CD14-positive monocyte (primary cell): ENCODE measurements around the gene VOPP1. TPM values are rescaled to one million over a fixed set of nuclear protein-coding genes. Genes with fewer than 3 reads are reported as not detected.

Source experiments
- DNase-seq, 3 donors: peaks; one replicate each; pipeline ENCODE4 v3.0.0-alpha.2; 2011 to 2022
- H2AFZ ChIP-seq: 2 replicates; pipeline ENCODE4 v1.6.0; 2012; ENCODE audit warnings: mild to moderate bottlenecking, low read depth, low read length, inconsistent platforms; ENCODE audit not compliant: insufficient read depth, poor library complexity, severe bottlenecking
- H3K27ac ChIP-seq, 2 donors: 1 replicate in 1 of 2; 2 replicates in 1 of 2; pipeline ENCODE4 v1.5.1; 2012 to 2013; ENCODE audit warnings: low read length in 2 of 2, control low read depth in 1 of 2, inconsistent platforms in 1 of 2, low read depth in 1 of 2, mild to moderate bottlenecking in 1 of 2
- H3K27me3 ChIP-seq, 2 donors: one replicate each; pipeline versions ENCODE4 v1.6.0 to v1.6.1; 2011 to 2013; ENCODE audit warnings: low read length in 2 of 2; ENCODE audit not compliant: control insufficient read depth in 2 of 2, insufficient read depth in 2 of 2
- H3K36me3 ChIP-seq, 2 donors: replicated peaks in 1 of 2; 1 replicate in 1 of 2; 2 replicates in 1 of 2; pipeline versions ENCODE4 v1.5.1 to v1.6.1; 2012 to 2013; ENCODE audit warnings: low read length in 2 of 2, control low read depth in 1 of 2, inconsistent platforms in 1 of 2, mild to moderate bottlenecking in 1 of 2; ENCODE audit not compliant: insufficient read depth in 2 of 2, control insufficient read depth in 1 of 2
- H3K4me1 ChIP-seq, 2 donors: 1 replicate in 1 of 2; 2 replicates in 1 of 2; pipeline versions ENCODE4 v1.5.1 to v1.6.1; 2012 to 2013; ENCODE audit warnings: low read length in 2 of 2, control low read depth in 1 of 2, inconsistent platforms in 1 of 2, mild to moderate bottlenecking in 1 of 2, moderate library complexity in 1 of 2; ENCODE audit not compliant: insufficient read depth in 2 of 2, control insufficient read depth in 1 of 2
- H3K4me2 ChIP-seq: replicated peaks from 2 replicates; pipeline ENCODE3; 2012; ENCODE audit warnings: low read length, moderate library complexity, mild to moderate bottlenecking; ENCODE audit not compliant: poor library complexity, severe bottlenecking; ENCODE audit errors: extremely low read depth
- H3K4me3 ChIP-seq, 3 experiments: fragments of 200-600 bp in 1 of 3; sonication (generic) in 1 of 3; replicated peaks in 1 of 3; 1 replicate in 2 of 3; 2 replicates in 1 of 3; pipeline ENCODE4 v1.5.1; 2011 to 2013; ENCODE audit warnings: low read length in 3 of 3, mild to moderate bottlenecking in 3 of 3, control low read depth in 2 of 3, low read depth in 2 of 3, inconsistent platforms in 1 of 3, moderate library complexity in 1 of 3
- H3K79me2 ChIP-seq: 2 replicates; pipeline ENCODE4 v1.6.0; 2012; ENCODE audit warnings: mild to moderate bottlenecking, control low read depth, inconsistent platforms, low read length, moderate library complexity; ENCODE audit not compliant: insufficient read depth
- H3K9ac ChIP-seq: 2 replicates; pipeline ENCODE4 v1.6.0; 2017; ENCODE audit warnings: low read length, mild to moderate bottlenecking; ENCODE audit not compliant: insufficient read depth, poor library complexity, severe bottlenecking
- H3K9me3 ChIP-seq, 2 donors: replicated peaks in 1 of 2; 1 replicate in 1 of 2; 2 replicates in 1 of 2; pipeline versions ENCODE4 v1.5.1 to v1.6.1; 2012 to 2013; ENCODE audit warnings: low read length in 2 of 2, control low read depth in 1 of 2; ENCODE audit not compliant: control insufficient read depth in 1 of 2, insufficient read depth in 1 of 2
- H4K20me1 ChIP-seq: 2 replicates; pipeline ENCODE4 v1.6.0; 2012; ENCODE audit warnings: mild to moderate bottlenecking, low read length, control low read depth, moderate library complexity; ENCODE audit not compliant: insufficient read depth
- H3K27ac Mint-ChIP-seq, 7 donors: one replicate each; pipeline ENCODE4 v1.8.0; 2020; ENCODE audit warnings: mild to moderate bottlenecking in 7 of 7, mixed read lengths in 7 of 7, moderate library complexity in 6 of 7, inconsistent platforms in 2 of 7
- H3K27me3 Mint-ChIP-seq, 3 donors: one replicate each; pipeline ENCODE4 v1.8.0; 2021 to 2022; ENCODE audit warnings: low read depth in 3 of 3, mild to moderate bottlenecking in 3 of 3, mixed read lengths in 3 of 3, moderate library complexity in 3 of 3, inconsistent platforms in 1 of 3
- H3K36me3 Mint-ChIP-seq, 2 donors: one replicate each; pipeline ENCODE4 v1.8.0; 2020; ENCODE audit warnings: mixed read lengths in 2 of 2, inconsistent platforms in 1 of 2, mild to moderate bottlenecking in 1 of 2
- H3K4me1 Mint-ChIP-seq: one replicate; pipeline ENCODE4 v1.8.0; 2020; ENCODE audit warnings: mild to moderate bottlenecking, mixed read lengths
- H3K4me3 Mint-ChIP-seq, 2 donors: one replicate each; pipeline ENCODE4 v1.8.0; 2020; ENCODE audit warnings: mild to moderate bottlenecking in 2 of 2, mixed read lengths in 2 of 2, moderate library complexity in 1 of 2
- H3K9me3 Mint-ChIP-seq, 7 donors: one replicate each; pipeline ENCODE4 v1.8.0; 2020 to 2022; ENCODE audit warnings: mixed read lengths in 7 of 7, mild to moderate bottlenecking in 6 of 7, moderate library complexity in 6 of 7, inconsistent platforms in 2 of 7
- WGBS: methylation state at CpG from one replicate; pipeline ENCODE4 v1.1.5; 2013; ENCODE audit warnings: missing lambda C conversion rate; ENCODE audit not compliant: insufficient coverage; 5-methylcytosine and 5-hydroxymethylcytosine counted together
- intact Hi-C, 2 donors: fragments of 100-400 bp; cut with micrococcal nuclease; formaldehyde crosslinking; loops; one replicate each; pipeline versions ENCODE4 v1.15.0 to v1.15.1; 2023
- polyA plus RNA-seq, 3 donors: library from polyadenylated mRNA; depleted of rRNA in 1 of 3; unstranded in 2 of 3; stranded (reverse) in 1 of 3; fragments of 300-500 nt in 2 of 3; fragments of >200 nt in 1 of 3; fragmentation: Illumina TruSeq in 2 of 3; gene quantifications; 1 replicate in 2 of 3; 2 replicates in 1 of 3; pipeline ENCODE4 v1.2.3, GENCODE V29; 2012 to 2021
- TF ChIP-seq, protein P1 (sequence below): fragments of 200-600 bp; IDR thresholded peaks from one replicate; pipeline ENCODE4 v1.8.0; 2022; ENCODE audit warnings: antibody characterized with exemption, mild to moderate bottlenecking

The VOPP1 gene
- polyA plus RNA-seq, 3 donors, result 16.7 to 22.1 (median 18.0) TPM

- Histone ChIP-seq H3K79me2 (no peaks in the 10 kb centered on the region), H3K4me2 (no peak overlapping the region), H3K36me3 (peaks cover 2 to 15% of the 10 kb centered on the region in 2 donors), H3K9me3 (no peaks in the 10 kb centered on the region), H4K20me1 (peaks cover 3% of the 10 kb centered on the region), H3K27me3 (no peaks in the 10 kb centered on the region), H3K4me1 (peaks cover 5 to 20% of the 10 kb centered on the region in 2 donors), H2AFZ (no peak overlapping the region), H3K27ac (no peak overlapping the region), H3K4me3 (no peak overlapping the region), H3K9ac (no peak overlapping the region)
- Mint-ChIP-seq H3K27me3 (no peaks in the 10 kb centered on the region), H3K27ac (peak overlapping the region in 6 of 7 donors; percentile 33 to 79 (median 62)), H3K4me1 (peaks cover 24% of the 10 kb centered on the region), H3K36me3 (peaks cover 32 to 47% of the 10 kb centered on the region in 2 donors), H3K9me3 (no peaks in the 10 kb centered on the region), H3K4me3 (no peak overlapping the region)
- intact Hi-C loops, result loop anchor here (2.0 to 5.0 kb wide), 4 partner anchors 27 to 65 kb away; partner anchors contain the start of gene VOPP1 (in 1 of the 2)
- 100% methylated on average over 3 of the region's 5 CpGs for WGBS
- no peak for DNase-seq
- TF ChIP-seq, protein P1, sequence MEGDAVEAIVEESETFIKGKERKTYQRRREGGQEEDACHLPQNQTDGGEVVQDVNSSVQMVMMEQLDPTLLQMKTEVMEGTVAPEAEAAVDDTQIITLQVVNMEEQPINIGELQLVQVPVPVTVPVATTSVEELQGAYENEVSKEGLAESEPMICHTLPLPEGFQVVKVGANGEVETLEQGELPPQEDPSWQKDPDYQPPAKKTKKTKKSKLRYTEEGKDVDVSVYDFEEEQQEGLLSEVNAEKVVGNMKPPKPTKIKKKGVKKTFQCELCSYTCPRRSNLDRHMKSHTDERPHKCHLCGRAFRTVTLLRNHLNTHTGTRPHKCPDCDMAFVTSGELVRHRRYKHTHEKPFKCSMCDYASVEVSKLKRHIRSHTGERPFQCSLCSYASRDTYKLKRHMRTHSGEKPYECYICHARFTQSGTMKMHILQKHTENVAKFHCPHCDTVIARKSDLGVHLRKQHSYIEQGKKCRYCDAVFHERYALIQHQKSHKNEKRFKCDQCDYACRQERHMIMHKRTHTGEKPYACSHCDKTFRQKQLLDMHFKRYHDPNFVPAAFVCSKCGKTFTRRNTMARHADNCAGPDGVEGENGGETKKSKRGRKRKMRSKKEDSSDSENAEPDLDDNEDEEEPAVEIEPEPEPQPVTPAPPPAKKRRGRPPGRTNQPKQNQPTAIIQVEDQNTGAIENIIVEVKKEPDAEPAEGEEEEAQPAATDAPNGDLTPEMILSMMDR, result no peak
Measured at GRCh38 chr7:55507743-55508142, 64.6 kb downstream of the VOPP1 start.

GRCh38 chr7:55504967-55505658 lies 67.2 kb downstream of the VOPP1 start:
- intact Hi-C loops, result loop anchor here (5.0 kb wide), 2 partner anchors 47 to 67 kb away; partner anchors contain the start of gene VOPP1 (in 1 of the 2)
- WGBS, result 100% methylated on average over 2 of the region's 10 CpGs
- peaks cover 28 to 44% of the 10 kb centered on the region in 2 donors for H3K36me3 Mint-ChIP-seq
- peak overlapping the region; percentile 36 to 92 (median 74) for H3K27ac Mint-ChIP-seq
- H3K9me3 Mint-ChIP-seq, result no peaks in the 10 kb centered on the region
- Histone ChIP-seq H4K20me1 (peaks cover 7% of the 10 kb centered on the region), H3K27ac (no peak overlapping the region), H3K79me2 (no peaks in the 10 kb centered on the region), H3K27me3 (no peaks in the 10 kb centered on the region), H3K4me2 (no peak overlapping the region), H3K36me3 (peaks cover 0 to 14% of the 10 kb centered on the region in 2 donors), H3K4me1 (peaks cover 5 to 20% of the 10 kb centered on the region in 2 donors), H3K9me3 (no peaks in the 10 kb centered on the region), H3K4me3 (no peak overlapping the region), H2AFZ (no peak overlapping the region), H3K9ac (no peak overlapping the region)
- DNase-seq, result peak; percentile 7 to 53 (median 9)
- H3K4me3 Mint-ChIP-seq, result no peak overlapping the region
- H3K4me1 Mint-ChIP-seq, result peaks cover 24% of the 10 kb centered on the region
- H3K27me3 Mint-ChIP-seq, result no peaks in the 10 kb centered on the region
- TF ChIP-seq, protein P1, result no peak
